Left lung (tissue), 14 donors: ENCODE results near the gene CNOT9. TPM values are rescaled to one million over a fixed set of nuclear protein-coding genes. Genes with fewer than 3 reads are reported as not detected.
"Not testable (repeated sequence)": the region's sequence is repeated elsewhere in the genome, so short reads cannot be mapped to it uniquely, and the experiment has no call there.

ENCODE experiments used
- ATAC-seq: fragments of 200-7000 bp; cut with Tn5 transposase; one replicate; pipeline ENCODE4 v1.9.1; 2020; ENCODE audit warnings: moderate library complexity
- DNase-seq, 4 donors: peaks; one replicate each; pipeline ENCODE4 v3.0.0-alpha.2; 2013 to 2020
- H3K27ac ChIP-seq, 2 donors: fragments of 200-600 bp; sonication (generic) in 1 of 2; one replicate each; pipeline versions ENCODE4 v1.5.0 to v1.8.0; 2020 to 2021
- H3K27me3 ChIP-seq, 2 donors: fragments of 200-600 bp; sonication (generic) in 1 of 2; one replicate each; pipeline versions ENCODE4 v1.5.0 to v1.8.0; 2020 to 2021
- H3K36me3 ChIP-seq, 2 donors: fragments of 200-600 bp; sonication (generic) in 1 of 2; one replicate each; pipeline versions ENCODE4 v1.5.0 to v1.8.0; 2020 to 2021
- H3K4me1 ChIP-seq, 2 donors: fragments of 200-600 bp; one replicate each; pipeline ENCODE4 v1.8.0; 2021
- H3K4me3 ChIP-seq, 2 donors: fragments of 200-600 bp; sonication (generic) in 1 of 2; one replicate each; pipeline versions ENCODE4 v1.5.0 to v1.8.0; 2020 to 2021; ENCODE audit warnings: mild to moderate bottlenecking in 1 of 2
- H3K9me3 ChIP-seq, 2 donors: fragments of 200-600 bp; sonication (generic) in 1 of 2; one replicate each; pipeline versions ENCODE4 v1.5.0 to v1.8.0; 2020 to 2021
- intact Hi-C, 2 donors: fragments of 100-400 bp; cut with DNase I; formaldehyde crosslinking; loops; one replicate each; pipeline versions ENCODE4 v1.11.2 to v1.14.2; 2022
- long read RNA-seq, 12 donors: library from polyadenylated mRNA in 2 of 12; unstranded in 2 of 12; transcript quantifications; one replicate each; pipeline ENCODE4 v2.0.0 and lab custom pipeline, GENCODE V29; 2019 to 2026
- polyA plus RNA-seq, 6 donors: library from polyadenylated mRNA; unstranded; fragments of 120-200 nt; gene quantifications; one replicate each; pipeline ENCODE4 v1.2.1, GENCODE V29; 2013; ENCODE audit not compliant: insufficient read length in 6 of 6
- total RNA-seq, 2 donors: library from RNA; stranded (reverse); fragmentation: NEBNext Ultra II Directional; extraction: Animal tissue kit (Norgen Biotek cat#: 25700); gene quantifications; one replicate each; pipeline ENCODE4 v1.2.1, GENCODE V29; 2021
- TF ChIP-seq, protein P1 (sequence below), 2 donors: fragments of 200-600 bp; sonication (generic) in 1 of 2; IDR thresholded peaks; one replicate each; pipeline versions ENCODE4 v1.5.0 to v1.8.0; 2021; ENCODE audit warnings: antibody characterized with exemption in 2 of 2
- donor health status: DM: no; HTN: yes; CAD: no.
- donor health status: DM: no; HTN: no; CAD: no.

CNOT9 gene, protein sequence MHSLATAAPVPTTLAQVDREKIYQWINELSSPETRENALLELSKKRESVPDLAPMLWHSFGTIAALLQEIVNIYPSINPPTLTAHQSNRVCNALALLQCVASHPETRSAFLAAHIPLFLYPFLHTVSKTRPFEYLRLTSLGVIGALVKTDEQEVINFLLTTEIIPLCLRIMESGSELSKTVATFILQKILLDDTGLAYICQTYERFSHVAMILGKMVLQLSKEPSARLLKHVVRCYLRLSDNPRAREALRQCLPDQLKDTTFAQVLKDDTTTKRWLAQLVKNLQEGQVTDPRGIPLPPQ
- total RNA-seq (10 to 100 TPM; 33.8 to 44.1 TPM), polyA plus RNA-seq (10 to 100 TPM; 54.2 to 69.1 (median 57.3) TPM)
- long read RNA-seq, donor 1, full-length matches to known transcripts = 14 of 22 reads
- long read RNA-seq, donor 1, partial matches to known transcripts = 8 of 22 reads
- long read RNA-seq, donor 1, other reads (novel, unspliced or antisense) = 0 of 22 reads
- long read RNA-seq, donor 2, full-length matches to known transcripts = 8 of 41 reads
- long read RNA-seq, donor 2, partial matches to known transcripts = 33 of 41 reads
- long read RNA-seq, donor 2, other reads (novel, unspliced or antisense) = 0 of 41 reads
- long read RNA-seq, donor 3, full-length matches to known transcripts = 6 of 11 reads
- long read RNA-seq, donor 3, partial matches to known transcripts = 5 of 11 reads
- long read RNA-seq, donor 3, other reads (novel, unspliced or antisense) = 0 of 11 reads
- long read RNA-seq, donor 4, full-length matches to known transcripts = 5 of 10 reads
- long read RNA-seq, donor 4, partial matches to known transcripts = 1 of 10 reads
- long read RNA-seq, donor 4, other reads (novel, unspliced or antisense) = 4 of 10 reads
- long read RNA-seq, donor 5, full-length matches to known transcripts = 6 of 13 reads
- long read RNA-seq, donor 5, partial matches to known transcripts = 7 of 13 reads
- long read RNA-seq, donor 5, other reads (novel, unspliced or antisense) = 0 of 13 reads
- long read RNA-seq, donor 6, full-length matches to known transcripts = 13 of 22 reads
- long read RNA-seq, donor 6, partial matches to known transcripts = 9 of 22 reads
- long read RNA-seq, donor 6, other reads (novel, unspliced or antisense) = 0 of 22 reads
- long read RNA-seq, donor 7, full-length matches to known transcripts = 5 of 5 reads
- long read RNA-seq, donor 7, partial matches to known transcripts = 0 of 5 reads
- long read RNA-seq, donor 7, other reads (novel, unspliced or antisense) = 0 of 5 reads
- long read RNA-seq, donor 8, full-length matches to known transcripts = 13 of 13 reads
- long read RNA-seq, donor 8, partial matches to known transcripts = 0 of 13 reads
- long read RNA-seq, donor 8, other reads (novel, unspliced or antisense) = 0 of 13 reads
- long read RNA-seq, donor 9 = 0 reads
- long read RNA-seq, donor 10, full-length matches to known transcripts = 8 of 12 reads
- long read RNA-seq, donor 10, partial matches to known transcripts = 1 of 12 reads
- long read RNA-seq, donor 10, other reads (novel, unspliced or antisense) = 3 of 12 reads
- long read RNA-seq, donor 11, full-length matches to known transcripts = 20 of 27 reads
- long read RNA-seq, donor 11, partial matches to known transcripts = 7 of 27 reads
- long read RNA-seq, donor 11, other reads (novel, unspliced or antisense) = 0 of 27 reads
- long read RNA-seq, donor 12, full-length matches to known transcripts = 3 of 3 reads
- long read RNA-seq, donor 12, partial matches to known transcripts = 0 of 3 reads
- long read RNA-seq, donor 12, other reads (novel, unspliced or antisense) = 0 of 3 reads

DNA sequence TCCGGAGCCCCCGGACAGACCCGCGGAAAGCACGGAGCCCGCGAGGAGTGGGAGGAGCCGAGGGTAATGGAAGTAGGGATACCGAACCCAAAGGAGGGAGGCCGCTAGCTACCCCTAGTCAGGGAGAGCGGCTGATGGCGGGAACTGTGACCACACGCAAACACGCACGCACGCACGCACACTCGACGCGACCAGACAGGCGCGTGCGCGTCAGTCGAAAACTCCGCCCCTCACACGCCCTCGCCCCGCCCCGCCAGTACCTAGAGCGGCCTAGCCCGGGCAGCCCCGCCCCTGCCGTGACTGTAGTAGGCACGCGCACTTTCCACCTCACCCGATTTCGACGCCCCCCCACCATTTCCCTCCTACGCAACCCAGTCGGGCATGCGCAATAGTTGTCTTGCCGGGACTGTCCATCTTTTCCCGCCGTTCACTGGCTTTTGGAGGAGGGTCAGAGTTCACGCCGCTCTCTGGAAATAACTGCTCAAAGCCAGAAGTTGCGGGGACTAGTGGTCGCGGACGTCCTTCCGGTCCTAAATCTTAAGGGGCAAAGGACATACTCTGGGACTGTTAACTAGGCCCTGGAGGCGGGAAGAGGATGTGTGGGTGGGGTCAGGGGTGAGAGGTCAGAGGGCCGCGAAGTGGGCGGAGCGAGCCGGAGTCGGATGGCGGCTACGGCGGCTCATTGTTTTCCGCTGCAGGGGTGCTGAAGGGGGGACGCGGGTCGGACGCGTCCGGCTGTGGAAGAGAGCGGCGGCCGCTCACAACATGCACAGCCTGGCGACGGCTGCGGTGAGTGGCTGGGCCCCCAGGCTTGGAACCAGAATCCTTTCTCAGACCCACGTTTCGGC, at the start of gene CNOT9, which contains the start of gene USP37:
CNOT9 (plus strand) TSS at position 650 of the 848 bp plus-strand sequence; CDS start at position 766, 116 bp downstream.
USP37 (minus strand) TSS at position 162 of the 848 bp plus-strand sequence. CDS start 9,698 bp downstream, outside the sequence.
- intact Hi-C loops = no loop called here
- peaks cover 24 to 50% of the 10 kb centered on the region in 2 donors for H3K4me1 ChIP-seq
- H3K27ac ChIP-seq = peak within 1 kb of the TSS; percentile 88
- peak; percentile 97 to 100 (median 100) for DNase-seq
- TF ChIP-seq, protein P1, sequence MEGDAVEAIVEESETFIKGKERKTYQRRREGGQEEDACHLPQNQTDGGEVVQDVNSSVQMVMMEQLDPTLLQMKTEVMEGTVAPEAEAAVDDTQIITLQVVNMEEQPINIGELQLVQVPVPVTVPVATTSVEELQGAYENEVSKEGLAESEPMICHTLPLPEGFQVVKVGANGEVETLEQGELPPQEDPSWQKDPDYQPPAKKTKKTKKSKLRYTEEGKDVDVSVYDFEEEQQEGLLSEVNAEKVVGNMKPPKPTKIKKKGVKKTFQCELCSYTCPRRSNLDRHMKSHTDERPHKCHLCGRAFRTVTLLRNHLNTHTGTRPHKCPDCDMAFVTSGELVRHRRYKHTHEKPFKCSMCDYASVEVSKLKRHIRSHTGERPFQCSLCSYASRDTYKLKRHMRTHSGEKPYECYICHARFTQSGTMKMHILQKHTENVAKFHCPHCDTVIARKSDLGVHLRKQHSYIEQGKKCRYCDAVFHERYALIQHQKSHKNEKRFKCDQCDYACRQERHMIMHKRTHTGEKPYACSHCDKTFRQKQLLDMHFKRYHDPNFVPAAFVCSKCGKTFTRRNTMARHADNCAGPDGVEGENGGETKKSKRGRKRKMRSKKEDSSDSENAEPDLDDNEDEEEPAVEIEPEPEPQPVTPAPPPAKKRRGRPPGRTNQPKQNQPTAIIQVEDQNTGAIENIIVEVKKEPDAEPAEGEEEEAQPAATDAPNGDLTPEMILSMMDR (IDR thresholded peaks at IDR 0.05) = peak in 1 of 2 donors; percentile 31
- no peaks in the 10 kb centered on the region for H3K9me3 ChIP-seq
- peak; percentile 97 for ATAC-seq
- peak within 1 kb of the TSS; percentile 74 to 92 for H3K4me3 ChIP-seq
- no peaks in the 10 kb centered on the region for H3K27me3 ChIP-seq
- H3K36me3 ChIP-seq = peaks cover 0 to 18% of the 10 kb centered on the region in 2 donors

DNA sequence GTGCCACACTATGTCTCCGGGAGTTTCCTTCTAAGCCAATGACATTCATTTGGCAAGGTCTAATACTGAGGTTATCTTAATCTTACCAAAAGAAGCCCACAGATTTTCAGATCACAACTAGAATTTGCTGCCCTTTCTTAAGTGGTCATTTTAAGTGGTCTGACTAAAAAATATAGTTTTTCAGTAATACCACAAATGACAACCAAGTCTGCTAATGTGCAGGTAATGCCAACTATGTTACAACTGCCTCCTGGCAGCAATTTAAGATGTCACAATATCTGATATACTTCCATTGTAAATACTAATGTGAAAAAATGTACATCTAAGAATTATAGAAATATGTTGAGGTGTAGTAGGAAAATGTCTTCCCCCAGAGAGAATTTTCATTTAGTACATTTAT, 49.8 kb upstream of the CNOT9 start:
- no peak for ATAC-seq
- H3K9me3 ChIP-seq = no peaks in the 10 kb centered on the region
- no peak overlapping the region for H3K4me3 ChIP-seq
- DNase-seq = no peak
- H3K27ac ChIP-seq = no peak overlapping the region
- H3K36me3 ChIP-seq = peaks cover 0 to 26% of the 10 kb centered on the region in 2 donors
- no peaks in the 10 kb centered on the region for H3K4me1 ChIP-seq
- TF ChIP-seq, protein P1 (IDR thresholded peaks at IDR 0.05) = no peak
- no peaks in the 10 kb centered on the region for H3K27me3 ChIP-seq
- intact Hi-C loops = no loop called here

DNA sequence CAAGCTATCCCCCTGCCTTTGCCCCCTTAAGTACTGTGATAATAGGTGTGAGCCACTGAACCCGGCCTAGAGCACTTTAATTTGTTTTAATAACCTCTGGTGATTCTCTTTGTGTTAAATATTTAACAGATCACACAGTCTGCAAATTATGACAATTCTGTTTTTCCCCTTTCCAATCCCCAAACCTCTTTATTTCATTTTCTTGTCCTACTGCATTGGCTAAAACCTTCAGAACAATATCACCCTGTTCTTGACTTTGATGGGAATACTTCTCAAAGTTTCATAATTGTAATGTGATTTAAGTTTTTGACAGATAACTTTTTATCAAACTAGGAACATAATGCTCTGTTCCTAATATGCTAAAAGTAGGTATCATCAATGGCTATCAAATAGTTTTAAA, 45.0 kb upstream of the CNOT9 start:
- H3K27me3 ChIP-seq = no peaks in the 10 kb centered on the region
- TF ChIP-seq, protein P1 (IDR thresholded peaks at IDR 0.05) = no peak
- H3K27ac ChIP-seq = no peak overlapping the region
- ATAC-seq = no peak
- no peaks in the 10 kb centered on the region for H3K9me3 ChIP-seq
- H3K4me3 ChIP-seq = no peak overlapping the region
- peaks cover 0 to 72% of the 10 kb centered on the region in 2 donors for H3K36me3 ChIP-seq
- intact Hi-C loops = no loop called here
- DNase-seq = no peak
- no peaks in the 10 kb centered on the region for H3K4me1 ChIP-seq

DNA sequence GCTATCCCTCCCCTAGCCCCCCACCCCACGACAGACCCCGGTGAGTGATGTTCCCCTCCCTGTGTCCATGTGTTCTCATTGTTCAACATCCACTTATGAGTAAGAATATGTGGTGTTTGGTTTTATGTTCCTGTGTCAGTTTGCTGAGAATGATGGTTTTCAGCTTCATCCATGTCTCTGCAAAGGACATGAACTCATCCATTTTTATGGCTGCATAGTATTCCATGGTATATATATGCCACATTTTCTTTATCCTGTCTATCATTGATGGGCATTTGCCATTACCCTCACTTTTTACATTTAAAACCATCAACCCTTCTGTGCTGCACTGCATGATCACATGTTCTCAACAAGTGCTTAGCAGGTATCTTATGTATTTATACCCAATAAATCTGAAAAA, 40.2 kb upstream of the CNOT9 start:
- H3K4me1 ChIP-seq, ATAC-seq, DNase-seq, H3K9me3 ChIP-seq, H3K4me3 ChIP-seq, H3K27ac ChIP-seq, H3K27me3 ChIP-seq, intact Hi-C loops: not testable (repeated sequence)
- peaks cover 0 to 96% of the 10 kb centered on the region in 2 donors for H3K36me3 ChIP-seq
